Sigmoid colon (tissue), 7 donors: Measurements from ENCODE around the gene ACVR1. TPM values are rescaled to one million over a fixed set of nuclear protein-coding genes. Genes with fewer than 3 reads are reported as not detected.

ENCODE experiments used
- DNase-seq: peaks from one replicate; pipeline ENCODE4 v3.0.0-alpha.2; 2019
- H3K27ac ChIP-seq, 4 donors: fragments of 200-600 bp; sonication (generic); one replicate each; pipeline ENCODE4 v1.5.1; 2016 to 2019; ENCODE audit warnings: mild to moderate bottlenecking in 1 of 4
- H3K27me3 ChIP-seq, 3 donors: fragments of 200-600 bp; sonication (generic); one replicate each; pipeline ENCODE4 v1.5.1; 2019; ENCODE audit warnings: mild to moderate bottlenecking in 1 of 3
- H3K36me3 ChIP-seq, 4 donors: fragments of 200-600 bp; sonication (generic); one replicate each; pipeline ENCODE4 v1.5.1; 2016 to 2019
- H3K4me1 ChIP-seq, 4 donors: fragments of 200-600 bp; sonication (generic); one replicate each; pipeline ENCODE4 v1.5.1; 2017 to 2019
- H3K4me3 ChIP-seq, 4 donors: fragments of 200-600 bp; sonication (generic); one replicate each; pipeline ENCODE4 v1.5.1; 2017 to 2019; ENCODE audit warnings: mild to moderate bottlenecking in 2 of 4, moderate library complexity in 1 of 4
- H3K9me3 ChIP-seq, 4 donors: fragments of 200-600 bp in 3 of 4; sonication (generic) in 3 of 4; one replicate each; pipeline versions ENCODE4 v1.5.1 to v1.6.1; 2013 to 2019
- CTCF ChIP-seq, 4 experiments: fragments of 450-650 bp in 3 of 4; fragments of 200-600 bp in 1 of 4; IDR thresholded peaks; one replicate each; pipeline ENCODE4 v1.5.1; 2016 to 2019; ENCODE audit warnings: antibody characterized with exemption in 4 of 4, mild to moderate bottlenecking in 3 of 4, moderate library complexity in 2 of 4
- EP300 ChIP-seq, 4 donors: sonication (generic); formaldehyde crosslinking; IDR thresholded peaks; one replicate each; pipeline ENCODE4 v1.6.1; 2017; ENCODE audit warnings: antibody characterized with exemption in 4 of 4
- POLR2A ChIP-seq, 2 donors: fragments of 450-650 bp; IDR thresholded peaks; one replicate each; pipeline ENCODE4 v1.6.1; 2016; ENCODE audit warnings: antibody characterized with exemption in 2 of 2, mild to moderate bottlenecking in 2 of 2, moderate library complexity in 2 of 2
- POLR2AphosphoS5 ChIP-seq, 4 donors: sonication (generic); formaldehyde crosslinking; IDR thresholded peaks; one replicate each; pipeline ENCODE4 v1.6.1; 2017; ENCODE audit warnings: antibody characterized with exemption in 4 of 4
- WGBS, 2 donors: extraction: QIAGEN DNeasy Blood & Tissue Kit; methylation state at CpG; one replicate each; pipeline ENCODE4 v1.1.7; 2013; 5-methylcytosine and 5-hydroxymethylcytosine counted together
- intact Hi-C: fragments of 100-400 bp; cut with DNase I; formaldehyde crosslinking; loops from one replicate; pipeline ENCODE4 v1.15.1; 2023
- polyA plus RNA-seq, 3 donors: library from polyadenylated mRNA; stranded (reverse); fragments of 200-250 nt; gene quantifications; one replicate each; pipeline ENCODE4 v1.2.3, GENCODE V29; 2013
- total RNA-seq, 4 donors: library from RNA; depleted of rRNA; stranded (reverse); fragments of >200 nt; gene quantifications; one replicate each; pipeline ENCODE4 v1.1.0, GENCODE V29; 2016
- donor health status: healthy with polysubstance abuse.
- donor health status: Bipolar disorder and iron deficiency.
- donor health status: healthy.

ACVR1 gene
- total and polyA plus RNA-seq, 7 donors, result 2.3 to 36.0 (median 20.0) TPM

- intact Hi-C loops, result no loop called here
- Histone ChIP-seq H3K4me1 (peaks cover 0 to 84% (median 71%) of the 10 kb centered on the region in 4 donors), H3K4me3 (no peak overlapping the region), H3K9me3 (no peaks in the 10 kb centered on the region), H3K27ac (peak overlapping the region in 2 of 4 donors; percentile 16 to 35), H3K36me3 (no peaks in the 10 kb centered on the region), H3K27me3 (no peaks in the 10 kb centered on the region)
- 76 to 88% methylated on average over 7 of the region's 7 CpGs for WGBS, 2 donors
- TF ChIP-seq POLR2AphosphoS5 (IDR thresholded peaks at IDR 0.05), result no peak
- TF ChIP-seq CTCF (IDR thresholded peaks at IDR 0.05), result no peak
- no peak for TF ChIP-seq POLR2A (IDR thresholded peaks at IDR 0.05)
- no peak for TF ChIP-seq EP300 (IDR thresholded peaks at IDR 0.05)
- DNase-seq, result no peak
Measured at GRCh38 chr2:157787364-157787938, 88.7 kb downstream of the ACVR1 start.

GRCh38 chr2:157786663-157787363 lies 89.3 kb downstream of the ACVR1 start:
- 84 to 89% methylated on average over 5 of the region's 5 CpGs for WGBS, 2 donors
- DNase-seq, result no peak
- peak overlapping the region in 1 of 4 donors; percentile 16 for H3K27ac ChIP-seq

GRCh38 chr2:157785866-157786662 lies 90.1 kb downstream of the ACVR1 start:
- 93% methylated on average over 6 of the region's 6 CpGs for WGBS, 2 donors
- Histone ChIP-seq H3K36me3 (no peaks in the 10 kb centered on the region), H3K27ac (peak overlapping the region in 3 of 4 donors; percentile 11 to 72 (median 64)), H3K4me1 (peaks cover 0 to 91% (median 78%) of the 10 kb centered on the region in 4 donors), H3K27me3 (no peaks in the 10 kb centered on the region), H3K9me3 (no peaks in the 10 kb centered on the region), H3K4me3 (no peak overlapping the region)
- TF ChIP-seq CTCF (IDR thresholded peaks at IDR 0.05) (no peak), EP300 (IDR thresholded peaks at IDR 0.05) (no peak), POLR2A (IDR thresholded peaks at IDR 0.05) (no peak), POLR2AphosphoS5 (IDR thresholded peaks at IDR 0.05) (no peak)
- intact Hi-C loops, result no loop called here
- no peak for DNase-seq

More at GRCh38 chr2:157786663-157787363, 89.3 kb downstream of the ACVR1 start:
- intact Hi-C loops, result no loop called here
- no peak overlapping the region for H3K4me3 ChIP-seq
- H3K27me3 ChIP-seq, result no peaks in the 10 kb centered on the region
- TF ChIP-seq POLR2A (IDR thresholded peaks at IDR 0.05), result no peak
- TF ChIP-seq CTCF (IDR thresholded peaks at IDR 0.05), result no peak
- TF ChIP-seq POLR2AphosphoS5 (IDR thresholded peaks at IDR 0.05), result no peak
- no peak for TF ChIP-seq EP300 (IDR thresholded peaks at IDR 0.05)
- H3K36me3 ChIP-seq, result no peaks in the 10 kb centered on the region
- H3K9me3 ChIP-seq, result no peaks in the 10 kb centered on the region
- peaks cover 0 to 86% (median 75%) of the 10 kb centered on the region in 4 donors for H3K4me1 ChIP-seq

- TF ChIP-seq EP300 (IDR thresholded peaks at IDR 0.05) (no peak), POLR2AphosphoS5 (IDR thresholded peaks at IDR 0.05) (no peak), POLR2A (IDR thresholded peaks at IDR 0.05) (no peak), CTCF (IDR thresholded peaks at IDR 0.05) (no peak)
- peak overlapping the region in 3 of 4 donors; percentile 64 to 73 (median 72) for H3K27ac ChIP-seq
- intact Hi-C loops, result no loop called here
- H3K36me3 ChIP-seq, result peaks cover 0 to 2% (median 0%) of the 10 kb centered on the region in 4 donors
- H3K4me1 ChIP-seq, result peaks cover 0 to 83% (median 71%) of the 10 kb centered on the region in 4 donors
- no peaks in the 10 kb centered on the region for H3K27me3 ChIP-seq
- 12 to 68% methylated on average over 3 of the region's 3 CpGs for WGBS, 2 donors
- DNase-seq, result no peak
- H3K4me3 ChIP-seq, result no peak overlapping the region
- no peaks in the 10 kb centered on the region for H3K9me3 ChIP-seq
Measured at GRCh38 chr2:157785200-157785599, 90.9 kb downstream of the ACVR1 start.
